Measurements from ENCODE around the gene SLC25A26.
"Not testable (repeated sequence)": the region's sequence is repeated elsewhere in the genome, so short reads cannot be mapped to it uniquely, and the experiment has no call there.

The SLC25A26 gene

GRCh38 chr3:66224220-66224619 lies 3.4 kb downstream of the SLC25A26 start:
- POLR2A ChIA-PET, result no interaction called here
- Histone ChIP-seq H3K4me3 (ENCODE audit: control insufficient read depth in 1 of 7, extremely low read depth in 1 of 7, insufficient read depth in 4 of 7, low read depth in 2 of 7, low read length in 6 of 7) (no peak overlapping the region), H3K36me3 (ENCODE audit: control insufficient read depth in 4 of 4, insufficient read depth in 4 of 4, low read length in 3 of 4) (peaks cover 0 to 7% (median 1%) of the 10 kb centered on the region in 4 experiments), H3K27me3 (replicated peaks in 2 of 5; ENCODE audit: control insufficient read depth in 4 of 5, insufficient read depth in 5 of 5, low read length in 4 of 5) (no peaks in the 10 kb centered on the region), H3K27ac (ENCODE audit: insufficient read depth in 1 of 2, low read depth in 1 of 2, low read length in 2 of 2, poor library complexity in 1 of 2, severe bottlenecking in 2 of 2) (no peak overlapping the region), H3K4me1 (ENCODE audit: control extremely low read depth in 1 of 4, control insufficient read depth in 4 of 4, insufficient read depth in 4 of 4, low read length in 3 of 4) (peaks cover 4 to 15% (median 10%) of the 10 kb centered on the region in 4 experiments), H3K9me3 (ENCODE audit: control extremely low read depth in 1 of 5, control insufficient read depth in 4 of 5, insufficient read depth in 2 of 5, low read depth in 1 of 5, low read length in 4 of 5) (no peaks in the 10 kb centered on the region)
- 100% methylated on average over 1 of the region's 1 CpG for WGBS (ENCODE audit: insufficient coverage)
- CTCF ChIA-PET, result interaction anchor here (0.9 kb wide), 1 partner anchor 30 kb away, joined by 3 read pairs; no protein-coding TSS in a partner anchor
- DNase-seq, result no peak

GRCh38 chr3:66226093-66226492 lies 5.3 kb downstream of the SLC25A26 start:
- CTCF ChIA-PET; POLR2A ChIA-PET; H3K36me3 ChIP-seq (ENCODE audit: control insufficient read depth in 4 of 4, insufficient read depth in 4 of 4, low read length in 3 of 4); DNase-seq; H3K9me3 ChIP-seq (ENCODE audit: control extremely low read depth in 1 of 5, control insufficient read depth in 4 of 5, insufficient read depth in 2 of 5, low read depth in 1 of 5, low read length in 4 of 5); H3K27ac ChIP-seq (ENCODE audit: insufficient read depth in 1 of 2, low read depth in 1 of 2, low read length in 2 of 2, poor library complexity in 1 of 2, severe bottlenecking in 2 of 2); H3K27me3 ChIP-seq (replicated peaks in 2 of 5; ENCODE audit: control insufficient read depth in 4 of 5, insufficient read depth in 5 of 5, low read length in 4 of 5); H3K4me3 ChIP-seq (ENCODE audit: control insufficient read depth in 1 of 7, extremely low read depth in 1 of 7, insufficient read depth in 4 of 7, low read depth in 2 of 7, low read length in 6 of 7): not testable (repeated sequence)
- peaks cover 4 to 19% (median 15%) of the 10 kb centered on the region in 4 experiments for H3K4me1 ChIP-seq (ENCODE audit: control extremely low read depth in 1 of 4, control insufficient read depth in 4 of 4, insufficient read depth in 4 of 4, low read length in 3 of 4)
- WGBS (ENCODE audit: insufficient coverage), result 100% methylated on average over 3 of the region's 3 CpGs

GRCh38 chr3:66227051-66227450 lies 6.2 kb downstream of the SLC25A26 start:
- Histone ChIP-seq H3K9me3 (ENCODE audit: control extremely low read depth in 1 of 5, control insufficient read depth in 4 of 5, insufficient read depth in 2 of 5, low read depth in 1 of 5, low read length in 4 of 5) (no peaks in the 10 kb centered on the region), H3K36me3 (ENCODE audit: control insufficient read depth in 4 of 4, insufficient read depth in 4 of 4, low read length in 3 of 4) (peaks cover 0 to 7% (median 1%) of the 10 kb centered on the region in 4 experiments), H3K4me3 (ENCODE audit: control insufficient read depth in 1 of 7, extremely low read depth in 1 of 7, insufficient read depth in 4 of 7, low read depth in 2 of 7, low read length in 6 of 7) (no peak overlapping the region), H3K27me3 (replicated peaks in 2 of 5; ENCODE audit: control insufficient read depth in 4 of 5, insufficient read depth in 5 of 5, low read length in 4 of 5) (no peaks in the 10 kb centered on the region), H3K4me1 (ENCODE audit: control extremely low read depth in 1 of 4, control insufficient read depth in 4 of 4, insufficient read depth in 4 of 4, low read length in 3 of 4) (peaks cover 0 to 11% (median 8%) of the 10 kb centered on the region in 4 experiments), H3K27ac (ENCODE audit: insufficient read depth in 1 of 2, low read depth in 1 of 2, low read length in 2 of 2, poor library complexity in 1 of 2, severe bottlenecking in 2 of 2) (no peak overlapping the region)
- no peak for DNase-seq
- ChIA-PET CTCF (no interaction called here), POLR2A (no interaction called here)
- no CpG with 5 or more reads among the region's 3 CpGs for WGBS (ENCODE audit: insufficient coverage)

GRCh38 chr3:66227915-66228314 lies 7.1 kb downstream of the SLC25A26 start:
- ChIA-PET POLR2A (no interaction called here), CTCF (no interaction called here)
- no peak overlapping the region for H3K27ac ChIP-seq (ENCODE audit: insufficient read depth in 1 of 2, low read depth in 1 of 2, low read length in 2 of 2, poor library complexity in 1 of 2, severe bottlenecking in 2 of 2)
- 100% methylated on average over 1 of the region's 2 CpGs for WGBS (ENCODE audit: insufficient coverage)
- peaks cover 0 to 6% (median 1%) of the 10 kb centered on the region in 4 experiments for H3K36me3 ChIP-seq (ENCODE audit: control insufficient read depth in 4 of 4, insufficient read depth in 4 of 4, low read length in 3 of 4)
- no peaks in the 10 kb centered on the region for H3K27me3 ChIP-seq (replicated peaks in 2 of 5; ENCODE audit: control insufficient read depth in 4 of 5, insufficient read depth in 5 of 5, low read length in 4 of 5)
- no peaks in the 10 kb centered on the region for H3K9me3 ChIP-seq (ENCODE audit: control extremely low read depth in 1 of 5, control insufficient read depth in 4 of 5, insufficient read depth in 2 of 5, low read depth in 1 of 5, low read length in 4 of 5)
- no peak overlapping the region for H3K4me3 ChIP-seq (ENCODE audit: control insufficient read depth in 1 of 7, extremely low read depth in 1 of 7, insufficient read depth in 4 of 7, low read depth in 2 of 7, low read length in 6 of 7)
- no peak for DNase-seq
- peaks cover 0 to 11% (median 8%) of the 10 kb centered on the region in 4 experiments for H3K4me1 ChIP-seq (ENCODE audit: control extremely low read depth in 1 of 4, control insufficient read depth in 4 of 4, insufficient read depth in 4 of 4, low read length in 3 of 4)

- peaks cover 0 to 11% (median 8%) of the 10 kb centered on the region in 4 experiments for H3K4me1 ChIP-seq (ENCODE audit: control extremely low read depth in 1 of 4, control insufficient read depth in 4 of 4, insufficient read depth in 4 of 4, low read length in 3 of 4)
- H3K4me3 ChIP-seq (ENCODE audit: control insufficient read depth in 1 of 7, extremely low read depth in 1 of 7, insufficient read depth in 4 of 7, low read depth in 2 of 7, low read length in 6 of 7), result no peak overlapping the region
- WGBS (ENCODE audit: insufficient coverage), result no CpG with 5 or more reads among the region's 1 CpG
- peaks cover 0 to 1% (median 0%) of the 10 kb centered on the region in 4 experiments for H3K36me3 ChIP-seq (ENCODE audit: control insufficient read depth in 4 of 4, insufficient read depth in 4 of 4, low read length in 3 of 4)
- POLR2A ChIA-PET, result no interaction called here
- H3K27ac ChIP-seq (ENCODE audit: insufficient read depth in 1 of 2, low read depth in 1 of 2, low read length in 2 of 2, poor library complexity in 1 of 2, severe bottlenecking in 2 of 2), result no peak overlapping the region
- H3K9me3 ChIP-seq (ENCODE audit: control extremely low read depth in 1 of 5, control insufficient read depth in 4 of 5, insufficient read depth in 2 of 5, low read depth in 1 of 5, low read length in 4 of 5), result no peaks in the 10 kb centered on the region
- H3K27me3 ChIP-seq (replicated peaks in 2 of 5; ENCODE audit: control insufficient read depth in 4 of 5, insufficient read depth in 5 of 5, low read length in 4 of 5), result no peaks in the 10 kb centered on the region
- CTCF ChIA-PET, result no interaction called here
- no peak for DNase-seq
Measured at GRCh38 chr3:66228707-66229106, 7.9 kb downstream of the SLC25A26 start.

GRCh38 chr3:66229931-66230330 lies 9.1 kb downstream of the SLC25A26 start:
- WGBS (ENCODE audit: insufficient coverage), result 43% methylated on average over 1 of the region's 4 CpGs
- ChIA-PET POLR2A (no interaction called here), CTCF (interaction anchor here (0.7 to 0.9 kb wide), 2 partner anchors 9 to 592 kb away, joined by 3 read pairs; partner anchors contain the start of gene SLC25A26)
- no peak overlapping the region for H3K4me3 ChIP-seq (ENCODE audit: control insufficient read depth in 1 of 7, extremely low read depth in 1 of 7, insufficient read depth in 4 of 7, low read depth in 2 of 7, low read length in 6 of 7)
- peak in 2 of 3 donors; percentile 57 to 75 for DNase-seq
- no peak overlapping the region for H3K27ac ChIP-seq (ENCODE audit: insufficient read depth in 1 of 2, low read depth in 1 of 2, low read length in 2 of 2, poor library complexity in 1 of 2, severe bottlenecking in 2 of 2)
- peaks cover 0 to 1% (median 0%) of the 10 kb centered on the region in 4 experiments for H3K36me3 ChIP-seq (ENCODE audit: control insufficient read depth in 4 of 4, insufficient read depth in 4 of 4, low read length in 3 of 4)
- no peaks in the 10 kb centered on the region for H3K9me3 ChIP-seq (ENCODE audit: control extremely low read depth in 1 of 5, control insufficient read depth in 4 of 5, insufficient read depth in 2 of 5, low read depth in 1 of 5, low read length in 4 of 5)
- no peaks in the 10 kb centered on the region for H3K27me3 ChIP-seq (replicated peaks in 2 of 5; ENCODE audit: control insufficient read depth in 4 of 5, insufficient read depth in 5 of 5, low read length in 4 of 5)
- H3K4me1 ChIP-seq (ENCODE audit: control extremely low read depth in 1 of 4, control insufficient read depth in 4 of 4, insufficient read depth in 4 of 4, low read length in 3 of 4), result peaks cover 0 to 11% (median 8%) of the 10 kb centered on the region in 4 experiments

- DNase-seq, result no peak
- CTCF ChIA-PET, result interaction anchor here (1.1 kb wide), 1 partner anchor 44 kb away, joined by 3 read pairs; no protein-coding TSS in a partner anchor
Measured at GRCh38 chr3:66233033-66233432, 12.2 kb downstream of the SLC25A26 start.

More at GRCh38 chr3:66233033-66233432, 12.2 kb downstream of the SLC25A26 start:
- Histone ChIP-seq H3K4me1 (ENCODE audit: control extremely low read depth in 1 of 4, control insufficient read depth in 4 of 4, insufficient read depth in 4 of 4, low read length in 3 of 4) (peaks cover 0 to 11% (median 8%) of the 10 kb centered on the region in 4 experiments), H3K4me3 (ENCODE audit: control insufficient read depth in 1 of 7, extremely low read depth in 1 of 7, insufficient read depth in 4 of 7, low read depth in 2 of 7, low read length in 6 of 7) (no peak overlapping the region), H3K9me3 (ENCODE audit: control extremely low read depth in 1 of 5, control insufficient read depth in 4 of 5, insufficient read depth in 2 of 5, low read depth in 1 of 5, low read length in 4 of 5) (no peaks in the 10 kb centered on the region), H3K27me3 (replicated peaks in 2 of 5; ENCODE audit: control insufficient read depth in 4 of 5, insufficient read depth in 5 of 5, low read length in 4 of 5) (no peaks in the 10 kb centered on the region), H3K27ac (ENCODE audit: insufficient read depth in 1 of 2, low read depth in 1 of 2, low read length in 2 of 2, poor library complexity in 1 of 2, severe bottlenecking in 2 of 2) (no peak overlapping the region), H3K36me3 (ENCODE audit: control insufficient read depth in 4 of 4, insufficient read depth in 4 of 4, low read length in 3 of 4) (peaks cover 0 to 2% (median under 1%) of the 10 kb centered on the region in 4 experiments)
- POLR2A ChIA-PET, result interaction anchor here (0.6 kb wide), 1 partner anchor 11 kb away, joined by 3 read pairs; no protein-coding TSS in a partner anchor
- WGBS (ENCODE audit: insufficient coverage), result no CpG with 5 or more reads among the region's 4 CpGs

Data from common myeloid progenitor, CD34-positive (primary cell).